Bronchial epithelial cell (primary cell): ENCODE data around the gene HSPBP1. TPM values are rescaled to one million over a fixed set of nuclear protein-coding genes. Genes with fewer than 3 reads are reported as not detected.

Source experiments
- DNase-seq: peaks from one replicate; pipeline ENCODE4 v3.0.0-alpha.2; 2010; ENCODE audit warnings: low read depth
- FAIRE-seq: peaks from 2 replicates; lab custom pipeline; 2011; peaks lifted over from hg19 to GRCh38; lab: Jason Lieb, UNC
- H3K27me3 ChIP-seq: 2 replicates; pipeline ENCODE4 v1.5.1; 2011; ENCODE audit warnings: low read length; ENCODE audit not compliant: control insufficient read depth, insufficient read depth
- H3K36me3 ChIP-seq: 2 replicates; pipeline ENCODE4 v1.5.1; 2011; ENCODE audit warnings: low read length; ENCODE audit not compliant: control insufficient read depth, insufficient read depth
- H3K4me3 ChIP-seq: 2 replicates; pipeline ENCODE4 v1.5.1; 2011; ENCODE audit warnings: mild to moderate bottlenecking, low read depth, low read length, control low read depth
- total RNA-seq: library from RNA; depleted of rRNA; stranded (reverse); fragments of >200 nt; gene quantifications from 2 replicates; pipeline ENCODE4 v1.2.1, GENCODE V29; 2014
- TF ChIP-seq, protein P1 (sequence below): IDR thresholded peaks from 2 replicates; pipeline ENCODE4 v1.5.1; 2011; ENCODE audit warnings: mild to moderate bottlenecking, moderate library complexity, low read length, control low read depth, inconsistent platforms; ENCODE audit not compliant: insufficient read depth, severe bottlenecking

The HSPBP1 gene
- total RNA-seq, 1 donor from 2014 or later: 37.1 TPM

DNA sequence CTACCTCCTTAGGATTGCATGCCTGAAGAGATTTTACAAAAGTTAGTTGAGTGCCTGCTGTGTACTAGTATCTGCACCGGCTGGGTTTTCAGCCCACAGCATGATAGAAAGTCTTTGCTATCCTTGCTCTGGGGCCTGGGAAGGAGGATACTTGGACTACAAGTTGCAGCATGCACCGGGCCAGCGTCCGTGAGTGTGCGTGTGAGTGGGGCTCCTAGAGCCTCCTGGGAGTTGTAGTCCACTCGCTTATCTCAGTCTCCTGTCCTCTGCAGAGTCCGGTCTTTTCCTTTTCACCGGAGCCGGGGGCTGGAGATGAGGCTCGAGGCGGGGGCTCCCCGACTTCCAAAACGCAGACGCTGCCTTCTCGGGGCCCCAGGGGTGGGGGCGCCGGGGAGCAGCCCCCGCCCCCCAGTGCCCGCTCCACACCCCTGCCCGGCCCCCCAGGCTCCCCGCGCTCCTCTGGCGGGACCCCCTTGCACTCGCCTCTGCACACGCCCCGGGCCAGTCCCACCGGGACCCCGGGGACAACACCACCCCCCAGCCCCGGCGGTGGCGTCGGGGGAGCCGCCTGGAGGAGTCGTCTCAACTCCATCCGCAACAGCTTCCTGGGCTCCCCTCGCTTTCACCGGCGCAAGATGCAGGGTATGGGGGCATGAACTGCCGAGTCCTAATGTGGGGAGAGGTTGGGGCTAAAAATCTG is 24.5 kb upstream of the HSPBP1 start:
- TF ChIP-seq, protein P1, sequence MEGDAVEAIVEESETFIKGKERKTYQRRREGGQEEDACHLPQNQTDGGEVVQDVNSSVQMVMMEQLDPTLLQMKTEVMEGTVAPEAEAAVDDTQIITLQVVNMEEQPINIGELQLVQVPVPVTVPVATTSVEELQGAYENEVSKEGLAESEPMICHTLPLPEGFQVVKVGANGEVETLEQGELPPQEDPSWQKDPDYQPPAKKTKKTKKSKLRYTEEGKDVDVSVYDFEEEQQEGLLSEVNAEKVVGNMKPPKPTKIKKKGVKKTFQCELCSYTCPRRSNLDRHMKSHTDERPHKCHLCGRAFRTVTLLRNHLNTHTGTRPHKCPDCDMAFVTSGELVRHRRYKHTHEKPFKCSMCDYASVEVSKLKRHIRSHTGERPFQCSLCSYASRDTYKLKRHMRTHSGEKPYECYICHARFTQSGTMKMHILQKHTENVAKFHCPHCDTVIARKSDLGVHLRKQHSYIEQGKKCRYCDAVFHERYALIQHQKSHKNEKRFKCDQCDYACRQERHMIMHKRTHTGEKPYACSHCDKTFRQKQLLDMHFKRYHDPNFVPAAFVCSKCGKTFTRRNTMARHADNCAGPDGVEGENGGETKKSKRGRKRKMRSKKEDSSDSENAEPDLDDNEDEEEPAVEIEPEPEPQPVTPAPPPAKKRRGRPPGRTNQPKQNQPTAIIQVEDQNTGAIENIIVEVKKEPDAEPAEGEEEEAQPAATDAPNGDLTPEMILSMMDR: no peak
- DNase-seq (peak; percentile 54), FAIRE-seq (no peak)
- no peaks in the 10 kb centered on the region for H3K27me3 ChIP-seq
- no peak overlapping the region for H3K4me3 ChIP-seq
- H3K36me3 ChIP-seq: no peaks in the 10 kb centered on the region

DNA sequence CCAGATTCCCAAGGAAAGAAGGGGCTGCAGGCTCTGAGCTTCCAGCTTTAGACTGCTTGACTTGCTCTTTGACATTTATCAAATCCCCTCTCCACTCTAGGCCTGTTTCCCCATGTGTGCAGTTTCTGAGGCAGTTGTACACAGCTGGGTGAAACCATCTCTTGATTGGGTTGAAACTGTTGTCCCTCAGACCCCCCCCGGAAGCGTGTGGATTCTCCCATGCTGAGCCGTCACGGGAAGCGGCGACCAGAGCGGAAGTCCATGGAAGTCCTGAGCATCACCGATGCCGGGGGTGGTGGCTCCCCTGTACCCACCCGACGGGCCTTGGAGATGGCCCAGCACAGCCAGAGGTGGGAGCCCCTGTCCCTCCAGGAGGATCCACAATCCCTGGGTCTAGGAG is 23.6 kb upstream of the HSPBP1 start:
- Histone ChIP-seq H3K27me3 (no peaks in the 10 kb centered on the region), H3K36me3 (no peaks in the 10 kb centered on the region), H3K4me3 (no peak overlapping the region)
- DNase-seq: no peak
- FAIRE-seq: no peak
- TF ChIP-seq, protein P1: no peak

DNA sequence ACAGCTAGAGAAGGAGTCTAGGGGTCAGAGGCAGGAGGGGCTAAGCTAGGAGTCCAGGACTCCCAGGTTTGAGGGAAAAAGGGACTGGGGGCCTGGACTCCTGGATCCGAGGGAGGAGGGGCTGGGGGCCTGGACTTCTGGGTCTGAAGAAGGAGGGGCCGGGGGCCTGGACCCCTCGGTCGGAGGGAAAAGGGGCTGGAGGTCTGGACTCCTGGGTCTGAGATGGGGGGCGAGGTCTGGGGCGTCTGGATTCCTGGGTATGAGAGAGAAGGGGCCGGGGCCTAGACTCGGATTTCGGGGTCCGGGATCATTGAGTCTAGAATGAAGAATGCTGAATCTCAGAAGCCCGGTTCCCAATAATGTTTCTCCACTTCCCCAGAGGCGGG is 22.4 kb upstream of the HSPBP1 start:
- TF ChIP-seq, protein P1: no peak
- H3K36me3 ChIP-seq: no peaks in the 10 kb centered on the region
- no peaks in the 10 kb centered on the region for H3K27me3 ChIP-seq
- H3K4me3 ChIP-seq: peak overlapping the region; percentile 20
- no peak for DNase-seq
- FAIRE-seq: no peak

DNA sequence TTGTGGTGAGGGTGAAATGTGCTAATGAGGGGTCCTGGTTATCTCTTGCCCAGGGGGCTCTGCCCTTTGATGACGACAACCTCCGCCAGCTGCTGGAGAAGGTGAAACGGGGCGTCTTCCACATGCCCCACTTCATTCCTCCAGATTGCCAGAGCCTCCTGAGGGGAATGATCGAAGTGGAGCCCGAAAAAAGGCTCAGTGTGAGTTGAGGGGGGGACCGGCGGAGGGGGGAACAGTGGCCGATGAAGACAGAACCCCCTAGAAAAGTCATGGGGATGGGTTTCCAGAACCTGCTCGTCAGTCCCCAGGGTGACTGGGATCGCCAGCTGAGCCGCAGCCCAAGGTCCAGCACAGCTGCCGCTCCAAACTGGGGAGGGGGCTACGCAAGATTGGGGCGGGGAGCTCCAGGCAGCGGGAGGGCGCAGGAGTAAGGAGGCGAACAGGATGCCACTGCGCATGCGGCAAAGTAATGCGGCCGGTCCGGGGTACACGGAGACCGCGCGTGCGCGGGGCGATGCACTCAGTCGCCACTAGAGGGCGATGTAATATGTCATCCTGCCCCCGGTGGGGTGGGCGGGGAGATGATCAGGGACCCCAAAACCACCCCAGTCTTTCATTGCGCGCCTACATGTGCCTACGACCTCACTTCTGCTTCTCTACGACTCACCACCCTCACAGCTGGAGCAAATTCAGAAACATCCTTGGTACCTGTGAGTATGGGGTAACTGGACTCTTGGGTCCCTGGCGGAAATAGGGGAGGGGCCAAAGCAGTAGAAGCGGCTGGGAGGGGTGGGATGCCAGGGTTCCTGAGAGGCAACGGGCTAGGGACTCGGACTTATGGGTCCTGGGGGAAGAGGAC is 21.8 kb upstream of the HSPBP1 start:
- no peak for FAIRE-seq
- Histone ChIP-seq H3K4me3 (peak overlapping the region; percentile 20), H3K36me3 (no peaks in the 10 kb centered on the region), H3K27me3 (no peaks in the 10 kb centered on the region)
- peak; percentile 63 for DNase-seq
- TF ChIP-seq, protein P1: peak; percentile 96

DNA sequence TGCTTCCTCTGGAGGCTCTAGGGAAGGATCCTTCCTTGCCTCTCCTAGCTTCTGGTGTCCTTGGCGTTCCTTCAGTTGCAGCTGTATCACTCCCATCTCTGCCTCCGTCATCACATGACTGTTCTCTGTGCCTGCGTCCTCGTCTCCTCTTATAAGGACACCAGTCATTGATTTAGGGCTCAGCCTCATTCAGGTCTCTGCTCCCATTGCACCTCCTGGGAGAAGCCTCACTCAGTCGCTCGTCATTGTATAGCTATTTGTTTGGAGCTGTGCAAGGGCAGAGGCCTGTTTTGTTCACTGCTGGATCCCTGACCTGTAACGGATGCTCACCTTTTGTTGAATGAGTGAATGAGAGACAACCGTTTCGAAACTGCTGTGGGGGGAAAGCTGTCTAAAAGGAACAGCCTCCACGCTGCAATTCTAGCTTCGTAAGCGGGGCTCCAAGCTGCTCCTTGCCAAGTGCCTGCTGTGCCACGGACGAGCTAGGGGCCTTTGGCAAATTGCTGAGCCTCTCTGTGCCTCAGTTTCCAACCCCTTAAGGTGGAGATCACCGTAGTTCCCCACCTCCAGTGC is 21.1 kb upstream of the HSPBP1 start:
- DNase-seq (no peak), FAIRE-seq (no peak)
- Histone ChIP-seq H3K4me3 (no peak overlapping the region), H3K36me3 (no peaks in the 10 kb centered on the region), H3K27me3 (no peaks in the 10 kb centered on the region)
- TF ChIP-seq, protein P1: no peak
